WTC11 (cell line): ENCODE measurements around the gene SNAPC4. TPM values are rescaled to one million over a fixed set of nuclear protein-coding genes. Genes with fewer than 3 reads are reported as not detected.

Experiments
- ATAC-seq: fragments of 200-7000 bp; cut with Tn5 transposase; 2 replicates; pipeline ENCODE4 v1.10.0; 2021; ENCODE audit warnings: mild to moderate bottlenecking, moderate library complexity
- Bru-seq: library from RNA; stranded (reverse); fragments of 400-500 nt; gene quantifications from one replicate; lab custom pipeline; 2021; lab: Mats Ljungman, UMichigan
- CTCF ChIA-PET: fragments of 300-600 bp; sonication (Branson Sonifier 250); formaldehyde crosslinking; loops from one replicate; lab custom pipeline; 2021; ENCODE audit warnings: antibody characterized with exemption; lab: Charles Lee
- POLR2A ChIA-PET: fragments of 350-600 bp; sonication (Branson Sonifier 250); formaldehyde crosslinking; loops from one replicate; lab custom pipeline; 2021; ENCODE audit warnings: antibody characterized with exemption; lab: Charles Lee
- DNase-seq: peaks from one replicate; pipeline ENCODE4 v3.0.0; 2021; ENCODE audit warnings: low spot score
- H3K27ac Mint-ChIP-seq: 2 replicates; pipeline ENCODE4 v1.8.0; 2021; ENCODE audit warnings: mixed read lengths
- H3K27me3 Mint-ChIP-seq: 2 replicates; pipeline ENCODE4 v1.8.0; 2021; ENCODE audit warnings: low read depth, mild to moderate bottlenecking, moderate library complexity, mixed read lengths
- H3K36me3 Mint-ChIP-seq: 2 replicates; pipeline ENCODE4 v1.8.0; 2021; ENCODE audit warnings: mixed read lengths
- H3K4me1 Mint-ChIP-seq: 2 replicates; pipeline ENCODE4 v1.8.0; 2022; ENCODE audit warnings: mixed read lengths
- H3K4me3 Mint-ChIP-seq: 2 replicates; pipeline ENCODE4 v1.8.0; 2021; ENCODE audit warnings: mild to moderate bottlenecking, moderate library complexity, mixed read lengths
- H3K9me3 Mint-ChIP-seq: 2 replicates; pipeline ENCODE4 v1.8.0; 2021; ENCODE audit warnings: mixed read lengths
- AR ChIP-seq: fragments of 250-450 bp; sonication (Bioruptor Pico); IDR thresholded peaks from 2 replicates; pipeline ENCODE4 v1.9.0; 2021; ENCODE audit warnings: mild to moderate bottlenecking
- ARID4B ChIP-seq: sonication (generic); formaldehyde crosslinking; IDR thresholded peaks from 2 replicates; pipeline ENCODE4 v1.8.0; 2023; ENCODE audit warnings: missing genetic modification reagents, mild to moderate bottlenecking, borderline replicate concordance
- CTCF ChIP-seq: fragments of 200-600 bp; IDR thresholded peaks from 2 replicates; pipeline ENCODE4 v1.8.0; 2022; ENCODE audit warnings: antibody characterized with exemption
- E2F1 ChIP-seq: sonication (generic); formaldehyde crosslinking; IDR thresholded peaks from 2 replicates; pipeline ENCODE4 v1.8.0; 2022; ENCODE audit warnings: mild to moderate bottlenecking, missing genetic modification reagents
- GABPB1 ChIP-seq: sonication (generic); formaldehyde crosslinking; IDR thresholded peaks from 2 replicates; pipeline ENCODE4 v1.8.1; 2023; ENCODE audit warnings: mild to moderate bottlenecking, missing genetic modification reagents
- GRHL2 ChIP-seq: fragments of 250-450 bp; sonication (Bioruptor Pico); IDR thresholded peaks from 2 replicates; pipeline ENCODE4 v1.8.0; 2022; ENCODE audit warnings: mild to moderate bottlenecking, moderate library complexity; ENCODE audit not compliant: insufficient replicate concordance, severe bottlenecking
- KAT7 ChIP-seq: sonication (generic); formaldehyde crosslinking; IDR thresholded peaks from 2 replicates; pipeline ENCODE4 v1.8.1; 2023; ENCODE audit warnings: missing genetic modification reagents, mild to moderate bottlenecking, borderline replicate concordance
- RELA ChIP-seq: sonication (generic); formaldehyde crosslinking; IDR thresholded peaks from 2 replicates; pipeline ENCODE4 v1.8.1; 2022; ENCODE audit warnings: missing genetic modification reagents, mild to moderate bottlenecking, borderline replicate concordance
- STAT6 ChIP-seq: sonication (generic); formaldehyde crosslinking; conservative IDR thresholded peaks from 2 replicates; pipeline ENCODE4 v1.8.1; 2023; ENCODE audit warnings: mild to moderate bottlenecking, low read depth, missing genetic modification reagents, moderate library complexity
- TEAD1 ChIP-seq: sonication (generic); formaldehyde crosslinking; IDR thresholded peaks from 2 replicates; pipeline ENCODE4 v1.8.0; 2022; ENCODE audit warnings: mild to moderate bottlenecking, missing genetic modification reagents
- ZNF219 ChIP-seq: sonication (generic); formaldehyde crosslinking; IDR thresholded peaks from 2 replicates; pipeline ENCODE4 v1.8.0; 2023; ENCODE audit warnings: missing genetic modification reagents, mild to moderate bottlenecking, borderline replicate concordance
- ZNF232 ChIP-seq: sonication (generic); formaldehyde crosslinking; IDR thresholded peaks from 2 replicates; pipeline ENCODE4 v1.8.0; 2022; ENCODE audit warnings: mild to moderate bottlenecking, missing genetic modification reagents
- ZNF281 ChIP-seq: sonication (generic); formaldehyde crosslinking; IDR thresholded peaks from 2 replicates; pipeline ENCODE4 v1.8.0; 2023; ENCODE audit warnings: mild to moderate bottlenecking, missing genetic modification reagents
- ZNF416 ChIP-seq: fragments of 250-450 bp; sonication (Bioruptor Pico); IDR thresholded peaks from 2 replicates; pipeline ENCODE4 v1.9.0; 2021; ENCODE audit warnings: mild to moderate bottlenecking, inconsistent platforms
- ZNF425 ChIP-seq: fragments of 250-450 bp; sonication (Bioruptor Pico); conservative IDR thresholded peaks from 2 replicates; pipeline ENCODE4 v1.9.0; 2021; ENCODE audit warnings: mild to moderate bottlenecking
- long read RNA-seq, 3 experiments: library from RNA in 1 of 3; library from capped mRNA in 1 of 3; library from polyadenylated mRNA in 1 of 3; unstranded in 2 of 3; stranded (forward) in 1 of 3; transcript quantifications; one replicate each; pipeline ENCODE4 v2.0.0, GENCODE V29; 2021
- total RNA-seq: library from RNA; stranded (reverse); gene quantifications from 3 replicates; pipeline ENCODE4 v1.2.3, GENCODE V29; 2021

The SNAPC4 gene
- total RNA-seq (18.9 to 22.8 TPM (median 20.0 TPM) in 3 replicates), Bru-seq, nascent RNA (percentile 61 among the genes with signal in this experiment)
- long read RNA-seq, experiment 1, full-length matches to known transcripts, result 2 of 83 reads
- long read RNA-seq, experiment 1, partial matches to known transcripts, result 35 of 83 reads
- long read RNA-seq, experiment 1, other reads (novel, unspliced or antisense), result 46 of 83 reads
- long read RNA-seq, experiment 2, full-length matches to known transcripts, result 1 of 17 reads
- long read RNA-seq, experiment 2, partial matches to known transcripts, result 16 of 17 reads
- long read RNA-seq, experiment 2, other reads (novel, unspliced or antisense), result 0 of 17 reads
- long read RNA-seq, experiment 3, result 0 reads

- Mint-ChIP-seq H3K36me3 (peaks cover 38% of the 10 kb centered on the region), H3K9me3 (no peaks in the 10 kb centered on the region), H3K27ac (peak within 1 kb of the TSS; percentile 90), H3K4me1 (peaks cover 9% of the 10 kb centered on the region), H3K27me3 (no peaks in the 10 kb centered on the region), H3K4me3 (peak within 1 kb of the TSS; percentile 88)
- ChIA-PET CTCF (interaction anchor here (0.6 to 2.1 kb wide), 17 partner anchors 9 to 286 kb away, joined by 3 to 18 read pairs (median 4); partner anchors contain the start of genes DNLZ, ENTR1 and PMPCA), POLR2A (interaction anchor here (0.7 to 1.5 kb wide), 3 partner anchors 10 to 58 kb away, joined by 3 to 4 read pairs (median 3); no protein-coding TSS in a partner anchor)
- DNase-seq, result peak; percentile 91
- peak; percentile 89 for ATAC-seq
- TF ChIP-seq TEAD1 (CRISPR knock-in tag), result 0 out of 2 replicates have a peak, but pooled peaks have one; percentile 46
- TF ChIP-seq ZNF232 (CRISPR knock-in tag), result peak; percentile 79; the same call in 1 of the 2 replicates
- TF ChIP-seq AR (CRISPR knock-in tag), result peak; percentile 50; the same call in 1 of the 2 replicates
- TF ChIP-seq GRHL2, result no peak
- no peak for TF ChIP-seq ZNF281 (CRISPR knock-in tag)
- 0 out of 2 replicates have a peak, but pooled peaks have one; percentile 22 for TF ChIP-seq ZNF416 (CRISPR knock-in tag)
- no peak for TF ChIP-seq STAT6 (CRISPR knock-in tag)
- TF ChIP-seq ZNF425 (CRISPR knock-in tag), result no peak
- no peak for TF ChIP-seq KAT7 (CRISPR knock-in tag)
- TF ChIP-seq ZNF219, result no peak
- TF ChIP-seq E2F1 (CRISPR knock-in tag), result no peak
- TF ChIP-seq CTCF, result peak; percentile 57; the same call in 1 of the 2 replicates
- TF ChIP-seq RELA (CRISPR knock-in tag), result no peak
- peak; percentile 88; the same call in 1 of the 2 replicates for TF ChIP-seq ARID4B (CRISPR knock-in tag)
- peak; percentile 74 for TF ChIP-seq GABPB1
These were observed at the start of gene SNAPC4 for GRCh38 chr9:136400038-136400834. Gene SNAPC4, minus strand, starts transcription at chr9:136400170. Its CDS starts 1,742 bp downstream, at chr9:136398428.
